Measurements from ENCODE around the gene TBC1D1.

- TF ChIP-seq CTCF (IDR thresholded peaks at IDR 0.05) (no peak), POLR2A (IDR thresholded peaks at IDR 0.05) (no peak)
These were observed 286.9 kb downstream of the TBC1D1 start for GRCh38 chr4:38177641-38178391.

All from prostate gland (tissue), 2 donors.